ENCODE data around the gene PITX1. TPM values are rescaled to one million over a fixed set of nuclear protein-coding genes. Genes with fewer than 3 reads are reported as not detected.

The PITX1 gene
- polyA plus RNA-seq, 1 experiment = 14.3 TPM

DNA sequence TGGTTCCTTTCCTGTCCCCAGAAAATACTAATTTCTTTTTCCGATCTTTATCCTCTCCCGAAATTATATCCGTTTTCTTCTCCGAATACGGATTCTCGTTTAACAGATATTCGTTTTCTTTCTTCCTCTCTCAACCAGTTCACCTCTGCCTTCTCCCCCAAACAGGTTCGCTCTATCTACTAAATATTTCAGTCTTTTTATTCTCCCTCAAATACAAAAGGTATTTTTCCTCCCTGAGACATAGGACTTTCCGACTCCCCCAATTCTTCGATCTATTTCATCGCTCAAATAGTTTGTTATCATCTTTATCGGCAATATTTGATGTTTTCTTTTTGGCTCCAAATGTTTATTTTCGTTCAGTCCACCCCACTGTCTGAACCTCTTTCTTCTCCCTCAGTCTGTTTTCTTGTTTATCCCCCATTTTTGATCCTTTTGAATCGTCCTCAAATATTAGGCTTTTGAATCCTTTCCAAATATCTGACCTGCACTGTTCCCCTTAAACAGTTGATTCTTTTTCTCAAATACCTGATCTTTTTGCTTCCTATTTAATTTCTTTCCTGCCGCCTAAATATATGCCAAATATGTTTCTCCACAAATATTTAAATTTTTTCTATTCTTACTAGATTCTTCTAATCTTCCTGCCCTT lies 4.4 kb downstream of the PITX1 start:
- ChIA-PET CTCF (interaction anchor here (0.8 to 0.9 kb wide), 2 partner anchors 19 to 126 kb away, joined by 3 read pairs; no protein-coding TSS in a partner anchor), POLR2A (no interaction called here)
- TF ChIP-seq, protein P1, sequence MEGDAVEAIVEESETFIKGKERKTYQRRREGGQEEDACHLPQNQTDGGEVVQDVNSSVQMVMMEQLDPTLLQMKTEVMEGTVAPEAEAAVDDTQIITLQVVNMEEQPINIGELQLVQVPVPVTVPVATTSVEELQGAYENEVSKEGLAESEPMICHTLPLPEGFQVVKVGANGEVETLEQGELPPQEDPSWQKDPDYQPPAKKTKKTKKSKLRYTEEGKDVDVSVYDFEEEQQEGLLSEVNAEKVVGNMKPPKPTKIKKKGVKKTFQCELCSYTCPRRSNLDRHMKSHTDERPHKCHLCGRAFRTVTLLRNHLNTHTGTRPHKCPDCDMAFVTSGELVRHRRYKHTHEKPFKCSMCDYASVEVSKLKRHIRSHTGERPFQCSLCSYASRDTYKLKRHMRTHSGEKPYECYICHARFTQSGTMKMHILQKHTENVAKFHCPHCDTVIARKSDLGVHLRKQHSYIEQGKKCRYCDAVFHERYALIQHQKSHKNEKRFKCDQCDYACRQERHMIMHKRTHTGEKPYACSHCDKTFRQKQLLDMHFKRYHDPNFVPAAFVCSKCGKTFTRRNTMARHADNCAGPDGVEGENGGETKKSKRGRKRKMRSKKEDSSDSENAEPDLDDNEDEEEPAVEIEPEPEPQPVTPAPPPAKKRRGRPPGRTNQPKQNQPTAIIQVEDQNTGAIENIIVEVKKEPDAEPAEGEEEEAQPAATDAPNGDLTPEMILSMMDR (IDR thresholded peaks at IDR 0.05; ENCODE audit: insufficient read depth, low read depth, low read length) = no peak
- Histone ChIP-seq H3K36me3 (ENCODE audit: control insufficient read depth, insufficient read depth, low read length) (peaks cover 4% of the 10 kb centered on the region), H3K27me3 (ENCODE audit: control insufficient read depth, insufficient read depth, low read length) (no peaks in the 10 kb centered on the region), H3K4me3 (ENCODE audit: low read depth, low read length) (no peak overlapping the region)
- DNase-seq (ENCODE audit: low read depth) = no peak

DNA sequence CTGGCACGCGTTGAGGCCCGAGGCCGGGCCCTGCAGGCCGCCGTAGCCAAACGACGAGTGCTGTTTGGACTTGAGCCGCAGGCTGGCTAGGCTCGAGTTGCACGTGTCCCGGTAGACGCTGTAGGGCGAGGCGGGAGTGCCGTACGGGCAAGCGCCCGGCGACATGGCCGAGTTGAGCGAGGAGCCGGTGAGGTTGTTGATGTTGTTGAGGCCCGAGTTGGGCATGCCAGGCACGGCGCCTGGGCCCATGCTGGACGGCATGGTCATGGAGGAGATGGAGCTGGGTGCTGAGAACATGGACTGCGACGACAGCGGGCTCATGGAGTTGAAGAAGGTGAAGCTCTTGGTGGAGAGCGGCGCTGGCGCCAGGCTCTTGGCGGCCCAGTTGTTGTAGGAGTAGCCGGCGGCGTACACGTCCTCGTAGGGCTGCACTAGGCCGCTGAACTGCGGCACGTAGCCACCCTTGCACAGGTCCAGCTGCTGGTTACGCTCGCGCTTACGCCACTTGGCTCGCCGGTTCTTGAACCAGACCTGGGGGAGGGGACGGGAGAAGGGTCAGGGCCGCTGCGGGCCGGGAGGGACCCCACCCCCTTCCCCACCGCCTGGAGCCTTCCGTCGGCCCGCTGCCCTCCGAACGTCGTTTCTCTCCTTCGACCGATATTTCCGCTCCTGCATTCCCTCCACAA lies 5.1 kb downstream of the PITX1 start:
- TF ChIP-seq, protein P1 (IDR thresholded peaks at IDR 0.05; ENCODE audit: insufficient read depth, low read depth, low read length) = no peak
- no peak for DNase-seq (ENCODE audit: low read depth)
- H3K36me3 ChIP-seq (ENCODE audit: control insufficient read depth, insufficient read depth, low read length) = peaks cover 4% of the 10 kb centered on the region
- CTCF ChIA-PET = interaction anchor here (0.8 kb wide), 1 partner anchor 127 kb away, joined by 3 read pairs; no protein-coding TSS in a partner anchor
- POLR2A ChIA-PET = no interaction called here
- no peaks in the 10 kb centered on the region for H3K27me3 ChIP-seq (ENCODE audit: control insufficient read depth, insufficient read depth, low read length)
- H3K4me3 ChIP-seq (ENCODE audit: low read depth, low read length) = no peak overlapping the region

DNA sequence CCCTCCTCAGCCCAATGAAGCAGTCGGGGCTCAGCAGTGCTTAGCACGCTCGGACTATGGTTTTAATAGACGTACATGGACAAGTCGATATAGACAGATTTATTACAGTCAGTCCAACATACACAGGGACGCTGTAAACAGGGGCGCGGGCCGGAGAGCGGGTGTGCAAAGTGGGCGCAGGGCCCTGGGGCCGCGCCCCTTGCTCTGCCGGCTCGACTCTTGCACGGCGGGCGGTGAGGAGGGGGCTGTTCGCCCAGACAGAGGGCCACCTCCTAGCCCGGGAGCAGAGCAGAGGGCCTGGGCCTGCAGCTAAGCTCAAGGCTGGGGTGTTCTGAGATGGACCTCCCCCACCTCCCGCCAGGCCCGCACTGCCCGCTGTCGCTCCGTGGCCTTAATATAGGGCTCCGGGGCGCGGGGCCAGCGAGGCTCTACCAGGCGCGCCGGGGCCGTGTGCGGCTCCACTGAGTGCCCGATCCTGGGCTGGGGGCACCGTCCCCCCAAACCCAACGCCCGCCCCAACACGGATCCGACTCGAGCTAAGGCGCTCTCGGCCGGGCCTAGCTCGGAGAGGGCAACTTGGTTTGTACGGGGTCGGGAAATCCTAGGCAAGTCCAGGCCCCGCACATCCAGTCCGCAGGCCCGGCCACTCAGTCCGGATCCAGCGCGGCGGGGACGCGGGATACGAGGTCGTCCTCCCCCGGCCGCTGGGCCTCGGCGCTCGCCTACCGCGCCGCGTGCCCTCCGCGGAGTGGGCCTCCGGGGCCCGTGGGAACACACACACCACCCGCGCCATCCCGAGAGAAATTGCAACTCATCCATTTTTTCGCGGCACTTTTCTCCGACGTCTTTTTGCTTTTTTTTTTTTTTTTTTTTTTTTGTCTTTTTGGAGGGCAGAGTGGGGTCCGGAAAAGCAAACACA lies 6.1 kb downstream of the PITX1 start:
- ChIA-PET POLR2A (no interaction called here), CTCF (no interaction called here)
- Histone ChIP-seq H3K4me3 (ENCODE audit: low read depth, low read length) (no peak overlapping the region), H3K36me3 (ENCODE audit: control insufficient read depth, insufficient read depth, low read length) (peaks cover 4% of the 10 kb centered on the region), H3K27me3 (ENCODE audit: control insufficient read depth, insufficient read depth, low read length) (no peaks in the 10 kb centered on the region)
- TF ChIP-seq, protein P1 (IDR thresholded peaks at IDR 0.05; ENCODE audit: insufficient read depth, low read depth, low read length) = no peak
- DNase-seq (ENCODE audit: low read depth) = no peak

DNA sequence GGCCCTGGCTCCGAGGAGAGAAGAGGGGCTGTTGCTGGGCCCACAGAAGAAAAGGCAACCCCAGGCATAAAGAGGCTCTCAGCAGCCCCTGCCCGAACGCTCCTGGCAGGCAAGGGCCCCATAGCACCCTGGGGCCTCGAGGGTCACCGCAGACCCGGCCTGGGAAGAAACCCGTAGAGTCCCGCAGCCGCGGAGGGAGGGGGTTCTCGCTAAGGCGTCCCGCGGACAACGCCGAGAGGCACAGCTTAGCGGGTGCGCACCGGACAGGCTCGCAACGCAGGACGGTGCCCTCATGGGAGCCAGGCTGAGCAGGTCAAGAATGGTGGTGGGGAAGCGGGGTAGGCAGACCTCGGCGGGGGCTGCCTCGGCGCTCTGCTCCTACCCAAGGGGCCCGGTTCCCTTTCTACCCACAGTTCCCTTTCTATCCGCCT lies 6.7 kb downstream of the PITX1 start:
- Histone ChIP-seq H3K36me3 (ENCODE audit: control insufficient read depth, insufficient read depth, low read length) (peaks cover 4% of the 10 kb centered on the region), H3K4me3 (ENCODE audit: low read depth, low read length) (no peak overlapping the region), H3K27me3 (ENCODE audit: control insufficient read depth, insufficient read depth, low read length) (no peaks in the 10 kb centered on the region)
- ChIA-PET POLR2A (no interaction called here), CTCF (interaction anchor here (1.3 kb wide), 1 partner anchor 16 kb away, joined by 4 read pairs; no protein-coding TSS in a partner anchor)
- DNase-seq (ENCODE audit: low read depth) = no peak
- TF ChIP-seq, protein P1 (IDR thresholded peaks at IDR 0.05; ENCODE audit: insufficient read depth, low read depth, low read length) = no peak

Data from BJ (cell line).